Measurements from ENCODE around the gene VPS26B.
"Not testable (repeated sequence)": the region's sequence is repeated elsewhere in the genome, so short reads cannot be mapped to it uniquely, and the experiment has no call there.

Gene VPS26B

GRCh38 chr11:134223836-134224709, at the start of gene VPS26B, which contains the start of gene NCAPD3:
Gene VPS26B (plus strand): TSS chr11:134224671. CDS start chr11:134225123, 452 bp downstream.
Gene NCAPD3 (minus strand): TSS chr11:134223967. CDS start chr11:134223926, 41 bp downstream.
- FAIRE-seq: no peak

GRCh38 chr11:134176284-134176683, 48.2 kb upstream of the VPS26B start:
- no peak for FAIRE-seq

- no peak for FAIRE-seq
Measured at GRCh38 chr11:134178032-134178674, 46.3 kb upstream of the VPS26B start.

- no peak for FAIRE-seq
Measured at GRCh38 chr11:134181707-134182106, 42.8 kb upstream of the VPS26B start.

GRCh38 chr11:134188092-134188491, 36.4 kb upstream of the VPS26B start:
- FAIRE-seq: not testable (repeated sequence)

GRCh38 chr11:134196756-134197155, 27.7 kb upstream of the VPS26B start:
- FAIRE-seq: no peak

GRCh38 chr11:134199531-134199930, 24.9 kb upstream of the VPS26B start:
- no peak for FAIRE-seq

GRCh38 chr11:134200688-134201087, 23.8 kb upstream of the VPS26B start:
- no peak for FAIRE-seq

GRCh38 chr11:134202661-134203060, 21.8 kb upstream of the VPS26B start:
- no peak for FAIRE-seq

- FAIRE-seq: no peak
Measured at GRCh38 chr11:134205729-134206128, 18.7 kb upstream of the VPS26B start.

GRCh38 chr11:134206185-134206584, 18.3 kb upstream of the VPS26B start:
- no peak for FAIRE-seq

- FAIRE-seq: no peak
Measured at GRCh38 chr11:134207538-134208239, 16.8 kb upstream of the VPS26B start.

- no peak for FAIRE-seq
Measured at GRCh38 chr11:134215836-134216235, 8.6 kb upstream of the VPS26B start.

GRCh38 chr11:134216816-134217215, 7.7 kb upstream of the VPS26B start:
- no peak for FAIRE-seq

GRCh38 chr11:134223121-134223520, 1.4 kb upstream of the VPS26B start:
- no peak for FAIRE-seq

GRCh38 chr11:134224710-134225664, 516 bp downstream of the VPS26B start:
- FAIRE-seq: no peak

- FAIRE-seq: no peak
Measured at GRCh38 chr11:134226806-134227325, 2.4 kb downstream of the VPS26B start.

- FAIRE-seq: no peak
Measured at GRCh38 chr11:134228625-134229024, 4.2 kb downstream of the VPS26B start.

- no peak for FAIRE-seq
Measured at GRCh38 chr11:134229126-134229790, 4.8 kb downstream of the VPS26B start.

GRCh38 chr11:134230339-134230738, 5.9 kb downstream of the VPS26B start:
- FAIRE-seq: no peak

- FAIRE-seq: no peak
Measured at GRCh38 chr11:134231958-134232659, 7.6 kb downstream of the VPS26B start.

Measured in colon (tissue), 2 donors.